Fibroblast of lung (primary cell): ENCODE results near the gene WDFY2. TPM values are rescaled to one million over a fixed set of nuclear protein-coding genes. Genes with fewer than 3 reads are reported as not detected.

Experiments
- DNase-seq, 2 donors: peaks; one replicate each; pipeline versions ENCODE4 v3.0.0 to v3.0.0-alpha.2; 2010; ENCODE audit warnings: low read depth in 2 of 2
- H2AFZ ChIP-seq: 2 replicates; pipeline ENCODE4 v1.5.1; 2012; ENCODE audit warnings: low read length, control low read depth, inconsistent platforms
- H3K27ac ChIP-seq: 2 replicates; pipeline ENCODE4 v1.5.1; 2011; ENCODE audit warnings: low read length, control low read depth; ENCODE audit not compliant: insufficient read depth
- H3K27me3 ChIP-seq: 2 replicates; pipeline ENCODE4 v1.5.1; 2011; ENCODE audit warnings: mild to moderate bottlenecking, low read length; ENCODE audit not compliant: control insufficient read depth, insufficient read depth
- H3K36me3 ChIP-seq: 2 replicates; pipeline ENCODE4 v1.5.1; 2011; ENCODE audit warnings: low read length; ENCODE audit not compliant: control insufficient read depth, insufficient read depth
- H3K4me1 ChIP-seq: 2 replicates; pipeline ENCODE4 v1.5.1; 2011; ENCODE audit warnings: low read length; ENCODE audit not compliant: control insufficient read depth, insufficient read depth; ENCODE audit errors: extremely low read depth
- H3K4me2 ChIP-seq: 2 replicates; pipeline ENCODE4 v1.5.1; 2011; ENCODE audit warnings: low read length, control low read depth; ENCODE audit not compliant: insufficient read depth; ENCODE audit errors: extremely low read depth
- H3K4me3 ChIP-seq, 4 experiments: fragments of 200-600 bp in 1 of 4; sonication (generic) in 1 of 4; replicated peaks in 1 of 4; 2 replicates each; pipeline ENCODE4 v1.5.1; 2011 to 2016; ENCODE audit warnings: low read length in 4 of 4, low read depth in 3 of 4, mild to moderate bottlenecking in 3 of 4, control low read depth in 2 of 4, inconsistent platforms in 1 of 4, mixed read lengths in 1 of 4; ENCODE audit not compliant: insufficient read depth in 1 of 4; ENCODE audit errors: control extremely low read depth in 1 of 4
- H3K79me2 ChIP-seq: 2 replicates; pipeline ENCODE4 v1.5.1; 2012; ENCODE audit warnings: mild to moderate bottlenecking, low read length, inconsistent platforms; ENCODE audit not compliant: control insufficient read depth, insufficient read depth
- H3K9ac ChIP-seq: 2 replicates; pipeline ENCODE4 v1.5.1; 2011; ENCODE audit warnings: mild to moderate bottlenecking, low read length, control low read depth; ENCODE audit not compliant: insufficient read depth
- H3K9me3 ChIP-seq: 2 replicates; pipeline ENCODE4 v1.5.1; 2012; ENCODE audit warnings: low read depth, low read length; ENCODE audit not compliant: control insufficient read depth, insufficient read depth
- H4K20me1 ChIP-seq: 2 replicates; pipeline ENCODE4 v1.5.1; 2011; ENCODE audit warnings: low read length; ENCODE audit not compliant: control insufficient read depth, insufficient read depth; ENCODE audit errors: extremely low read depth
- EZH2 ChIP-seq: IDR thresholded peaks from 2 replicates; pipeline ENCODE4 v1.5.1; 2012; ENCODE audit warnings: low read length, control low read depth, mild to moderate bottlenecking; ENCODE audit errors: missing control alignments
- polyA plus RNA-seq, 2 donors: library from polyadenylated mRNA; depleted of rRNA in 1 of 2; stranded (reverse) in 1 of 2; unstranded in 1 of 2; fragments of >200 nt; gene quantifications; 2 replicates each; pipeline ENCODE4 v1.2.1, GENCODE V29; 2011 to 2012; ENCODE audit warnings: missing spikeins in 1 of 2
- total RNA-seq: library from RNA; depleted of rRNA; stranded (reverse); fragments of >200 nt; gene quantifications from 2 replicates; pipeline ENCODE4 v1.2.1, GENCODE V29; 2014
- TF ChIP-seq, protein P1 (sequence below), 2 donors: IDR thresholded peaks in 1 of 2; conservative IDR thresholded peaks in 1 of 2; 1 replicate in 1 of 2; 2 replicates in 1 of 2; pipeline ENCODE4 v1.5.1; 2011 to 2012; ENCODE audit warnings: low read length in 2 of 2, control low read depth in 1 of 2, inconsistent platforms in 1 of 2, low read depth in 1 of 2, mild to moderate bottlenecking in 1 of 2

The WDFY2 gene
- total and polyA plus RNA-seq, 2 donors (not counting 1 experiment from before 2014, with no cell fraction given) = 4.9 to 9.2 TPM

DNA sequence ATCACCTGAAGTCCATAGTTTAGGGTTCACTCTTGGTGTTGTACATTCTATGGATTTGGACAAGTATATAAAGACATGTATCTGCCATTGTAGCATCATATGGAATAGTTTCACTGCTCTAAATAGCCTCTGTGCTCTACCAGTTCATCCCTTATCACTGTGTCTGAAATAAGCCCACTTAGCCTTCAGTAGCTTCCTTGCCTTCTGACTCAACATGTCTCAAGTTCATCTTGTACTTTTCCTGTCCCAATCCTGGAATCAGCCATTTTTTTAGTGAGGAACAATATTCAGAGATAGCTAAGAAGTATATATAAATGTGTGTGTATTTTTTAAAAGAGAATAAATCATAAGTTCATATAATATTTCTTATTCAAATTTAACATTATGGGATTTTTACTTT is 140.5 kb downstream of the WDFY2 start:
- H3K36me3 ChIP-seq = peaks cover 2% of the 10 kb centered on the region
- H3K27ac ChIP-seq = no peak overlapping the region
- no peak overlapping the region for H2AFZ ChIP-seq
- no peaks in the 10 kb centered on the region for H3K9me3 ChIP-seq
- no peak overlapping the region for H3K9ac ChIP-seq
- H3K79me2 ChIP-seq = no peaks in the 10 kb centered on the region
- no peaks in the 10 kb centered on the region for H3K27me3 ChIP-seq
- no peak overlapping the region for H3K4me2 ChIP-seq
- H4K20me1 ChIP-seq = no peaks in the 10 kb centered on the region
- H3K4me1 ChIP-seq = peaks cover 10% of the 10 kb centered on the region
- no peak for TF ChIP-seq EZH2
- TF ChIP-seq, protein P1, sequence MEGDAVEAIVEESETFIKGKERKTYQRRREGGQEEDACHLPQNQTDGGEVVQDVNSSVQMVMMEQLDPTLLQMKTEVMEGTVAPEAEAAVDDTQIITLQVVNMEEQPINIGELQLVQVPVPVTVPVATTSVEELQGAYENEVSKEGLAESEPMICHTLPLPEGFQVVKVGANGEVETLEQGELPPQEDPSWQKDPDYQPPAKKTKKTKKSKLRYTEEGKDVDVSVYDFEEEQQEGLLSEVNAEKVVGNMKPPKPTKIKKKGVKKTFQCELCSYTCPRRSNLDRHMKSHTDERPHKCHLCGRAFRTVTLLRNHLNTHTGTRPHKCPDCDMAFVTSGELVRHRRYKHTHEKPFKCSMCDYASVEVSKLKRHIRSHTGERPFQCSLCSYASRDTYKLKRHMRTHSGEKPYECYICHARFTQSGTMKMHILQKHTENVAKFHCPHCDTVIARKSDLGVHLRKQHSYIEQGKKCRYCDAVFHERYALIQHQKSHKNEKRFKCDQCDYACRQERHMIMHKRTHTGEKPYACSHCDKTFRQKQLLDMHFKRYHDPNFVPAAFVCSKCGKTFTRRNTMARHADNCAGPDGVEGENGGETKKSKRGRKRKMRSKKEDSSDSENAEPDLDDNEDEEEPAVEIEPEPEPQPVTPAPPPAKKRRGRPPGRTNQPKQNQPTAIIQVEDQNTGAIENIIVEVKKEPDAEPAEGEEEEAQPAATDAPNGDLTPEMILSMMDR (conservative IDR thresholded peaks at IDR 0.05 in 1 of 2, IDR thresholded peaks at IDR 0.05 in 1 of 2; ENCODE audit: low read depth in 1 of 2, low read length in 2 of 2) = no peak
- H3K4me3 ChIP-seq = no peak overlapping the region
- DNase-seq = no peak

DNA sequence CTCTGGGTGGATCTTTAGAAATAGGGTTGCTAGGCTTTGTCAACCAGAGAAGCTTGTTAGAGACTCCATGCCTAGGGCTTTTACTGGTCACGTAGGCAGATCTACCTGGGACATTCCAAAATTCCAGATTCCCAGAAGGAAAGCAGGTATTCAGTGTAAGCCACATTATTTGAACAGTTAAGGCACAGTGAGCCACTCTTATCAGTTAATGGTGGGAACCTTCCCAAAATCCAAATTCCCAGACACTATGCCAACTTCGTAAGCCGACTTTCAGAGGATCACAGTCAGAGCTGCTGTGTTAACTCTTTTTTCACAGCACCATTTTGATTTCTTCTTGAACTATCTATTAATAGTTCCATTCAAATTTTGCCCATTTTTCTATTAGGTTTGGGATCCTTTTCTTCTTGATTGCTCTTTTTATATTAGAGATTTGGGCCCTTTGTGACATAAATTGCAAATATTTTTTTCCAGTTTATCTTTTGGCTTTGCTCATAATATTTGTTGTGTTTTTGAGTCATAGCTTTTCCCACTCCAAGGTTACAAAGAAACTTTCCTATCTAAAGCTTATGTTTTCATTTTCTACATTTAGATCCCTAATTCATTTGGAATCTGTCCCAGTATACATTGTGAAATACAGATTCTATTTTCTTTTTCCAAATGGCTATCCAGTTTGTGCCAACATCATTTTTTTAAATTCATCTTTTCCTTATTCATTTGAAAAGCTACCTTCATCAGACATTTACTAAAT is 142.4 kb downstream of the WDFY2 start:
- no peaks in the 10 kb centered on the region for H4K20me1 ChIP-seq
- no peak overlapping the region for H2AFZ ChIP-seq
- H3K79me2 ChIP-seq = no peaks in the 10 kb centered on the region
- H3K36me3 ChIP-seq = peaks cover 2% of the 10 kb centered on the region
- H3K9me3 ChIP-seq = no peaks in the 10 kb centered on the region
- H3K4me1 ChIP-seq = peaks cover 26% of the 10 kb centered on the region
- peak; percentile 69 to 94 for DNase-seq
- H3K4me3 ChIP-seq = no peak overlapping the region
- H3K27ac ChIP-seq = peak overlapping the region; percentile 61
- no peak overlapping the region for H3K4me2 ChIP-seq
- H3K27me3 ChIP-seq = no peaks in the 10 kb centered on the region
- no peak overlapping the region for H3K9ac ChIP-seq
- no peak for TF ChIP-seq EZH2
- TF ChIP-seq, protein P1 (conservative IDR thresholded peaks at IDR 0.05 in 1 of 2, IDR thresholded peaks at IDR 0.05 in 1 of 2; ENCODE audit: low read depth in 1 of 2, low read length in 2 of 2) = no peak

DNA sequence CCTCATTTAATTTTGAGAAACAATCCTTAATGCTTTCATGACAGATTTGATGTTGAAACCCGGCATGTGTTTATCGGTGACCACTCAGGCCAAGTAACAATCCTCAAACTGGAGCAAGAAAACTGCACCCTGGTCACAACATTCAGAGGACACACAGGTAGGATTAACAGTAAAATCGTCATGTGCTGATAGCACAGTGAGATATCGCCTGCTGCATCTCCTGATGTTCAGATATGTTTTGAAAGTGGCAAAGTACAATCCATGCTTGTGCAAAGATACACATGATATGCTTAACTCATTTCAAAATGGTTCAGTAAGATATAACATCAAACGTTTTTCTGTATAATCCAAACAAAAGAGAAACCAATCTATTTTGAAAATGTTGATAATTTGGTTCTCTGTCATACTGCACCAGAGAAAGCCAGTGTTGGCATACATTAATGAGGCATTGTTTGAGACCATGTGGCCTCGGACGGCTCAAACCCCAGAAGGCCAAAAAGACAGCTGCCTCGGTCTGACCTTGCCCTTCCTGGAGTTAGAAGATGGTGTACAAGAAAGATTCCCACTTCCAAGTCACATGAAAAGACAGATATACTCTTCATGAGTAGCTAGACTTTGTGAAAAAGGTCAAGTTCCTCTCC is 143.5 kb downstream of the WDFY2 start:
- no peak for DNase-seq
- no peak overlapping the region for H3K9ac ChIP-seq
- no peak overlapping the region for H3K27ac ChIP-seq
- H3K9me3 ChIP-seq = no peaks in the 10 kb centered on the region
- no peaks in the 10 kb centered on the region for H3K27me3 ChIP-seq
- H3K4me1 ChIP-seq = peaks cover 27% of the 10 kb centered on the region
- no peaks in the 10 kb centered on the region for H3K79me2 ChIP-seq
- H3K4me3 ChIP-seq = no peak overlapping the region
- no peak for TF ChIP-seq EZH2
- TF ChIP-seq, protein P1 (conservative IDR thresholded peaks at IDR 0.05 in 1 of 2, IDR thresholded peaks at IDR 0.05 in 1 of 2; ENCODE audit: low read depth in 1 of 2, low read length in 2 of 2) = no peak
- H3K4me2 ChIP-seq = no peak overlapping the region
- no peaks in the 10 kb centered on the region for H4K20me1 ChIP-seq
- peaks cover 2% of the 10 kb centered on the region for H3K36me3 ChIP-seq
- no peak overlapping the region for H2AFZ ChIP-seq
